Neural cell (in vitro differentiated cells): Measurements from ENCODE around the gene SLC38A1. TPM values are rescaled to one million over a fixed set of nuclear protein-coding genes. Genes with fewer than 3 reads are reported as not detected.
"Not testable (repeated sequence)": the region's sequence is repeated elsewhere in the genome, so short reads cannot be mapped to it uniquely, and the experiment has no call there.

Experiments used
- H2AFZ ChIP-seq: fragments of 200-600, 300-800 bp; sonication (generic), shearing (Covaris generic); 2 replicates; pipeline ENCODE4 v1.6.0; 2014; ENCODE audit warnings: low read depth, mild to moderate bottlenecking, antibody characterized with exemption, low read length, moderate library complexity
- H3F3A ChIP-seq: fragments of 200-600 bp; shearing (Covaris generic); 2 replicates; pipeline ENCODE4 v1.6.1; 2016; ENCODE audit warnings: mild to moderate bottlenecking, moderate library complexity, mixed read lengths, antibody characterized with exemption, low read length; ENCODE audit not compliant: insufficient read depth, poor library complexity, severe bottlenecking
- H3K27ac ChIP-seq: fragments of 200-600, 300-800 bp; sonication (generic), shearing (Covaris generic); 2 replicates; pipeline ENCODE4 v1.5.1; 2014; ENCODE audit warnings: mild to moderate bottlenecking, low read length, moderate library complexity
- H3K27me3 ChIP-seq: fragments of 300-800, 200-600 bp; sonication (generic), shearing (Covaris generic); 2 replicates; pipeline ENCODE4 v1.6.0; 2014; ENCODE audit warnings: mild to moderate bottlenecking, low read depth, low read length, moderate library complexity; ENCODE audit not compliant: insufficient read depth
- H3K36me3 ChIP-seq: fragments of 300-800, 200-600 bp; sonication (generic), shearing (Covaris generic); 2 replicates; pipeline ENCODE4 v1.5.1; 2014; ENCODE audit warnings: mild to moderate bottlenecking, antibody characterized with exemption, low read length, moderate library complexity; ENCODE audit not compliant: insufficient read depth
- H3K4me2 ChIP-seq: fragments of 300-800, 200-600 bp; sonication (generic), shearing (Covaris generic); 2 replicates; pipeline ENCODE4 v1.6.0; 2014; ENCODE audit warnings: mild to moderate bottlenecking, low read length
- H3K4me3 ChIP-seq: fragments of 300-800, 200-600 bp; sonication (generic), shearing (Covaris generic); 2 replicates; pipeline ENCODE4 v1.5.1; 2014; ENCODE audit warnings: mild to moderate bottlenecking, low read length, moderate library complexity
- H3K79me2 ChIP-seq: fragments of 200-600 bp; shearing (Covaris generic); replicated peaks from 2 replicates; pipeline ENCODE4 v1.6.0; 2014; ENCODE audit warnings: mild to moderate bottlenecking, low read length, moderate library complexity; ENCODE audit not compliant: insufficient read depth
- H3K9ac ChIP-seq: fragments of 300-800, 200-600 bp; sonication (generic), shearing (Covaris generic); 2 replicates; pipeline ENCODE4 v1.6.1; 2016; ENCODE audit warnings: mild to moderate bottlenecking, low read length, mixed read lengths
- H3K9me2 ChIP-seq: fragments of 200-600 bp; shearing (Covaris generic); 2 replicates; pipeline ENCODE4 v1.6.1; 2016; ENCODE audit warnings: mild to moderate bottlenecking, low read length, mixed read lengths; ENCODE audit not compliant: insufficient read depth
- H3K9me3 ChIP-seq: fragments of 200-600, 300-800 bp; sonication (generic), shearing (Covaris generic); 2 replicates; pipeline ENCODE4 v1.6.1; 2016; ENCODE audit warnings: mild to moderate bottlenecking, mixed run types, low read length, moderate library complexity, mixed read lengths
- H4K20me1 ChIP-seq: fragments of 200-600 bp; shearing (Covaris generic); 2 replicates; pipeline ENCODE4 v1.6.1; 2016; ENCODE audit warnings: mild to moderate bottlenecking, mixed run types; ENCODE audit not compliant: insufficient read depth
- CTCF ChIP-seq: fragments of 450-650 bp; IDR thresholded peaks from 2 replicates; pipeline ENCODE4 v1.5.1; 2014; ENCODE audit warnings: antibody characterized with exemption, mild to moderate bottlenecking, moderate library complexity; ENCODE audit not compliant: poor library complexity, severe bottlenecking
- EP300 ChIP-seq: fragments of 450-650 bp; conservative IDR thresholded peaks from 2 replicates; pipeline ENCODE4 v1.6.1; 2014; ENCODE audit warnings: antibody characterized with exemption, mild to moderate bottlenecking, moderate library complexity; ENCODE audit not compliant: poor library complexity, severe bottlenecking
- EZH2 ChIP-seq: fragments of 200-600, 300-800 bp; shearing (Covaris generic), sonication (generic); IDR thresholded peaks from 2 replicates; pipeline ENCODE4 v1.6.1; 2014; ENCODE audit warnings: antibody characterized with exemption, low read length, borderline replicate concordance, mild to moderate bottlenecking; ENCODE audit not compliant: insufficient read depth, poor library complexity, severe bottlenecking
- MXI1 ChIP-seq: fragments of 450-650 bp; conservative IDR thresholded peaks from 2 replicates; pipeline ENCODE4 v1.6.1; 2014; ENCODE audit warnings: antibody characterized with exemption, mild to moderate bottlenecking; ENCODE audit not compliant: poor library complexity, severe bottlenecking
- POLR2AphosphoS5 ChIP-seq: IDR thresholded peaks from 2 replicates; pipeline ENCODE4 v1.6.1; 2012
- RAD21 ChIP-seq: fragments of 450-650 bp; conservative IDR thresholded peaks from 2 replicates; pipeline ENCODE4 v1.6.1; 2014; ENCODE audit warnings: antibody characterized with exemption, mild to moderate bottlenecking, moderate library complexity
- REST ChIP-seq: IDR thresholded peaks from 2 replicates; pipeline ENCODE4 v1.6.1; 2012; ENCODE audit warnings: borderline replicate concordance
- SMC3 ChIP-seq: fragments of 450-650 bp; conservative IDR thresholded peaks from 2 replicates; pipeline ENCODE4 v1.6.1; 2014; ENCODE audit warnings: antibody characterized with exemption, mild to moderate bottlenecking, moderate library complexity; ENCODE audit not compliant: poor library complexity
- TAF1 ChIP-seq: IDR thresholded peaks from 2 replicates; pipeline ENCODE4 v1.6.1; 2012; ENCODE audit warnings: low read depth
- polyA plus RNA-seq: library from polyadenylated mRNA; depleted of rRNA; stranded (reverse); fragments of >200 nt; gene quantifications from 2 replicates; pipeline ENCODE4 v1.2.3, GENCODE V29; 2014

The SLC38A1 gene
- polyA plus RNA-seq, 1 donor from 2014 or later, result 124 TPM

DNA sequence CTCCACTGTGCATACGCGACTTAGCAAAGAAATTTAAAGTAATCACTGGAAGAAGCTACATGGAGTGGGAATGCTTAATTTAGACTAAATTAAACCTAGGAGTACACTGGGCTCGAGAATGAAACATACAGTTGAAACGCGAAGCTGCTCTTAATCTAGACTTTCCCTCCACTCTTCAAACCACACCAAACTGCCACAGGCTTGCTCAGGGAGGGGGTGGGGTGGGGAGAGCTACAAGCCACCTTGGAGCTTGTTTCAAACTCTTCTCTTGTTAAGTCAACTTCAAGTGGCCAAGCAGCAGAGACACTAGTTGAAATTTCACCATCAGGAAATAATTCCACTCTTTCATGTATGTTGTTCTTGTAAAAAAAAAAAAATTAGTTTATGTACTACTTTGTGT, 69.9 kb downstream of the SLC38A1 start:
- Histone ChIP-seq H3K27ac (no peak overlapping the region), H2AFZ (no peak overlapping the region), H3F3A (no peaks in the 10 kb centered on the region), H3K4me3 (no peak overlapping the region), H3K9ac (no peak overlapping the region), H3K36me3 (peaks cover 24% of the 10 kb centered on the region), H3K9me2 (no peaks in the 10 kb centered on the region), H3K9me3 (no peaks in the 10 kb centered on the region), H3K4me2 (no peak overlapping the region), H3K27me3 (no peaks in the 10 kb centered on the region), H4K20me1 (no peaks in the 10 kb centered on the region), H3K79me2 (no peaks in the 10 kb centered on the region)
- TF ChIP-seq REST (no peak), EP300 (no peak), SMC3 (no peak), POLR2AphosphoS5 (no peak), RAD21 (no peak), CTCF (no peak), MXI1 (no peak), TAF1 (no peak), EZH2 (no peak)

- Histone ChIP-seq H3K4me2 (no peak overlapping the region), H4K20me1 (no peaks in the 10 kb centered on the region), H3K36me3 (peaks cover 24% of the 10 kb centered on the region), H3K27ac (no peak overlapping the region), H3F3A (no peaks in the 10 kb centered on the region), H3K79me2 (no peaks in the 10 kb centered on the region), H3K9me2 (no peaks in the 10 kb centered on the region), H3K9ac (no peak overlapping the region), H3K9me3 (no peaks in the 10 kb centered on the region), H3K4me3 (no peak overlapping the region), H2AFZ (no peak overlapping the region), H3K27me3 (no peaks in the 10 kb centered on the region)
- TF ChIP-seq EZH2 (no peak), CTCF (no peak), EP300 (no peak), MXI1 (no peak), RAD21 (no peak), TAF1 (no peak)
Measured at GRCh38 chr12:46197883-46198282, 71.0 kb downstream of the SLC38A1 start.

GRCh38 chr12:46190533-46190932, 78.3 kb downstream of the SLC38A1 start:
- H3K27me3 ChIP-seq, H3K4me2 ChIP-seq, H3K4me3 ChIP-seq, H3K79me2 ChIP-seq, H4K20me1 ChIP-seq, H3K9me2 ChIP-seq, H3K9me3 ChIP-seq, H3F3A ChIP-seq, H3K27ac ChIP-seq, H2AFZ ChIP-seq, H3K9ac ChIP-seq, H3K36me3 ChIP-seq: not testable (repeated sequence)
